B cell (primary cell): ENCODE results near the gene HOXA1.

Experiments used
- CTCF ChIP-seq: fragments of 200-600 bp; IDR thresholded peaks from one replicate; pipeline ENCODE4 v1.8.0; 2022; ENCODE audit warnings: antibody characterized with exemption, mild to moderate bottlenecking
- EZH2 ChIP-seq: IDR thresholded peaks from 2 replicates; pipeline ENCODE4 v1.6.1; 2012; ENCODE audit warnings: borderline replicate concordance, low read depth, mild to moderate bottlenecking, moderate library complexity, low read length; ENCODE audit not compliant: insufficient read depth, poor library complexity, severe bottlenecking

GRCh38 chr7:27126596-27127327 is 31.0 kb upstream of the HOXA1 start:
- TF ChIP-seq CTCF (no peak), EZH2 (no peak)
